CD4-positive, alpha-beta T cell (primary cell): ENCODE results near the gene FGD1. TPM values are rescaled to one million over a fixed set of nuclear protein-coding genes. Genes with fewer than 3 reads are reported as not detected.
A peak's percentile ranks its signal among the peaks of the same experiment; 100 is the strongest.
"Not testable (repeated sequence)": the region's sequence is repeated elsewhere in the genome, so short reads cannot be mapped to it uniquely, and the experiment has no call there.

Experiments
- ATAC-seq: fragments of 200-7000 bp; cut with Tn5 transposase; one replicate; pipeline ENCODE4 v1.10.0; 2022; ENCODE audit warnings: mild to moderate bottlenecking; ENCODE audit not compliant: poor library complexity
- CTCF ChIA-PET: fragments of 350-600 bp; sonication (Branson Sonifier 250); formaldehyde crosslinking; loops from one replicate; lab custom pipeline; 2021; ENCODE audit warnings: antibody characterized with exemption, inconsistent platforms; lab: Charles Lee
- POLR2A ChIA-PET: fragments of 350-600 bp; sonication (Branson Sonifier 250); formaldehyde crosslinking; loops from one replicate; lab custom pipeline; 2021; ENCODE audit warnings: antibody characterized with exemption, inconsistent platforms; lab: Charles Lee
- DNase-seq, 14 experiments: peaks; one replicate each; pipeline ENCODE4 v3.0.0-alpha.2; 2013 to 2020; ENCODE audit warnings: mixed read lengths in 2 of 14
- H3K27ac ChIP-seq, 2 donors: one replicate each; pipeline versions ENCODE4 v1.5.1 to v1.7.0; 2013; ENCODE audit warnings: low read length in 2 of 2, low read depth in 1 of 2, mild to moderate bottlenecking in 1 of 2
- H3K27me3 ChIP-seq, 2 experiments: 1 replicate in 1 of 2; 2 replicates in 1 of 2; pipeline versions ENCODE4 v1.6.1 to v1.7.0; 2013; ENCODE audit warnings: low read length in 2 of 2, control low read depth in 1 of 2, mild to moderate bottlenecking in 1 of 2, moderate library complexity in 1 of 2; ENCODE audit not compliant: insufficient read depth in 2 of 2, control insufficient read depth in 1 of 2
- H3K36me3 ChIP-seq: one replicate; pipeline ENCODE4 v1.6.1; 2013; ENCODE audit warnings: low read length, control low read depth; ENCODE audit not compliant: insufficient read depth
- H3K4me1 ChIP-seq: one replicate; pipeline ENCODE4 v1.6.1; 2013; ENCODE audit warnings: low read length, control low read depth; ENCODE audit not compliant: insufficient read depth
- H3K4me3 ChIP-seq: one replicate; pipeline ENCODE4 v1.5.1; 2013; ENCODE audit warnings: mild to moderate bottlenecking, low read length, moderate library complexity
- H3K9me3 ChIP-seq, 2 experiments: 1 replicate in 1 of 2; 2 replicates in 1 of 2; pipeline versions ENCODE4 v1.6.1 to v1.7.0; 2013; ENCODE audit warnings: low read length in 2 of 2, mild to moderate bottlenecking in 2 of 2, control low read depth in 1 of 2, moderate library complexity in 1 of 2; ENCODE audit not compliant: control insufficient read depth in 1 of 2, insufficient read depth in 1 of 2
- H3K27ac Mint-ChIP-seq: one replicate; pipeline ENCODE4 v1.8.0; 2020; ENCODE audit warnings: mixed read lengths
- H3K27me3 Mint-ChIP-seq: one replicate; pipeline ENCODE4 v1.8.0; 2021; ENCODE audit warnings: mixed read lengths
- H3K36me3 Mint-ChIP-seq: one replicate; pipeline ENCODE4 v1.8.0; 2021; ENCODE audit warnings: low read depth, mixed read lengths
- H3K4me1 Mint-ChIP-seq: one replicate; pipeline ENCODE4 v1.8.0; 2021; ENCODE audit warnings: low read depth, mixed read lengths
- H3K4me3 Mint-ChIP-seq: one replicate; pipeline ENCODE4 v1.8.0; 2020; ENCODE audit warnings: mild to moderate bottlenecking, mixed read lengths
- H3K9me3 Mint-ChIP-seq: one replicate; pipeline ENCODE4 v1.8.0; 2020; ENCODE audit warnings: mixed read lengths
- intact Hi-C, 2 experiments: fragments of 100-400 bp; cut with DNase I in 1 of 2; cut with micrococcal nuclease in 1 of 2; formaldehyde crosslinking; loops; one replicate each; pipeline versions ENCODE4 v1.15.1 to v1.9.0; 2023 to 2025; cut with DNase I, micrococcal nuclease
- polyA plus RNA-seq, 2 donors: library from polyadenylated mRNA; unstranded; fragments of 120-200 nt; gene quantifications; one replicate each; pipeline ENCODE4 v1.2.1, GENCODE V29; 2013
- total RNA-seq, 174 experiments: library from RNA in 2 of 174; stranded (reverse) in 2 of 174; gene quantifications; one replicate each; pipeline ENCODE4 v1.2.3 and lab custom pipeline; 2021 to 2026
- TF ChIP-seq, protein P1 (sequence below): fragments of 200-600 bp; IDR thresholded peaks from one replicate; pipeline ENCODE4 v1.8.0; 2022; ENCODE audit warnings: antibody characterized with exemption, mild to moderate bottlenecking

Gene FGD1
- under 1 TPM in 1 of 2 experiments, not detected in 1; 0.06 TPM for total RNA-seq
- 1.5 TPM for polyA plus RNA-seq (2013, experiment 1 of 2)
- polyA plus RNA-seq (2013, experiment 2 of 2), result 1.6 TPM
- total RNA-seq (lab: John Stamatoyannopoulos, UW), result 0 to 0.95 (median 0.09) reads per million in 172 experiments

- H3K27ac Mint-ChIP-seq, result no peak within 1 kb of the TSS
- H3K36me3 Mint-ChIP-seq, result no peaks in the 10 kb centered on the region
- H3K4me3 Mint-ChIP-seq, result peak within 1 kb of the TSS; percentile 80
- no peaks in the 10 kb centered on the region for H3K36me3 ChIP-seq
- H3K27me3 ChIP-seq, result peaks cover 0 to 2% of the 10 kb centered on the region in 2 experiments
- ChIA-PET POLR2A (no interaction called here), CTCF (interaction anchor here (0.5 kb wide), 1 partner anchor 64 kb away, joined by 4 read pairs; no protein-coding TSS in a partner anchor)
- H3K4me3 ChIP-seq, result peak within 1 kb of the TSS; percentile 49
- no peaks in the 10 kb centered on the region for H3K9me3 Mint-ChIP-seq
- TF ChIP-seq, protein P1, sequence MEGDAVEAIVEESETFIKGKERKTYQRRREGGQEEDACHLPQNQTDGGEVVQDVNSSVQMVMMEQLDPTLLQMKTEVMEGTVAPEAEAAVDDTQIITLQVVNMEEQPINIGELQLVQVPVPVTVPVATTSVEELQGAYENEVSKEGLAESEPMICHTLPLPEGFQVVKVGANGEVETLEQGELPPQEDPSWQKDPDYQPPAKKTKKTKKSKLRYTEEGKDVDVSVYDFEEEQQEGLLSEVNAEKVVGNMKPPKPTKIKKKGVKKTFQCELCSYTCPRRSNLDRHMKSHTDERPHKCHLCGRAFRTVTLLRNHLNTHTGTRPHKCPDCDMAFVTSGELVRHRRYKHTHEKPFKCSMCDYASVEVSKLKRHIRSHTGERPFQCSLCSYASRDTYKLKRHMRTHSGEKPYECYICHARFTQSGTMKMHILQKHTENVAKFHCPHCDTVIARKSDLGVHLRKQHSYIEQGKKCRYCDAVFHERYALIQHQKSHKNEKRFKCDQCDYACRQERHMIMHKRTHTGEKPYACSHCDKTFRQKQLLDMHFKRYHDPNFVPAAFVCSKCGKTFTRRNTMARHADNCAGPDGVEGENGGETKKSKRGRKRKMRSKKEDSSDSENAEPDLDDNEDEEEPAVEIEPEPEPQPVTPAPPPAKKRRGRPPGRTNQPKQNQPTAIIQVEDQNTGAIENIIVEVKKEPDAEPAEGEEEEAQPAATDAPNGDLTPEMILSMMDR, result no peak
- peaks cover 7% of the 10 kb centered on the region for H3K4me1 ChIP-seq
- H3K9me3 ChIP-seq, result no peaks in the 10 kb centered on the region
- no peak within 1 kb of the TSS for H3K27ac ChIP-seq
- no peaks in the 10 kb centered on the region for H3K4me1 Mint-ChIP-seq
- ATAC-seq, result peak; percentile 55
- peak in 13 of 14 experiments; percentile 2 to 66 (median 26) for DNase-seq
- H3K27me3 Mint-ChIP-seq, result peaks cover 28% of the 10 kb centered on the region
- intact Hi-C loops, result no loop called here
Measured at GRCh38 chrX:54495814-54496516, at the start of gene FGD1. TSS of gene FGD1 (minus strand) at chrX:54496234. CDS start at chrX:54495432, 802 bp downstream.

- not testable (repeated sequence) for H3K9me3 ChIP-seq, H3K4me1 Mint-ChIP-seq
Measured at GRCh38 chrX:54542239-54542638, 46.2 kb upstream of the FGD1 start.

GRCh38 chrX:54540289-54540688 is 44.3 kb upstream of the FGD1 start:
- intact Hi-C loops, result no loop called here
- CTCF ChIA-PET, result no interaction called here
- H3K27ac Mint-ChIP-seq, result no peak overlapping the region
- no peaks in the 10 kb centered on the region for H3K9me3 Mint-ChIP-seq
- peaks cover 75% of the 10 kb centered on the region for H3K36me3 Mint-ChIP-seq
- TF ChIP-seq, protein P1, result no peak
- Histone ChIP-seq H3K4me1 (no peaks in the 10 kb centered on the region), H3K9me3 (no peaks in the 10 kb centered on the region), H3K27ac (no peak overlapping the region), H3K27me3 (no peaks in the 10 kb centered on the region), H3K36me3 (peaks cover 61% of the 10 kb centered on the region), H3K4me3 (no peak overlapping the region)
- ATAC-seq, result no peak
- H3K4me1 Mint-ChIP-seq, result no peaks in the 10 kb centered on the region
- POLR2A ChIA-PET, result no interaction called here
- H3K27me3 Mint-ChIP-seq, result no peaks in the 10 kb centered on the region
- no peak overlapping the region for H3K4me3 Mint-ChIP-seq
- DNase-seq, result no peak

More at GRCh38 chrX:54542239-54542638, 46.2 kb upstream of the FGD1 start:
- H3K4me1 ChIP-seq, H3K27ac Mint-ChIP-seq, ATAC-seq, POLR2A ChIA-PET, H3K27me3 ChIP-seq, CTCF ChIA-PET, DNase-seq, H3K9me3 Mint-ChIP-seq, H3K27me3 Mint-ChIP-seq, H3K4me3 ChIP-seq, H3K4me3 Mint-ChIP-seq, H3K27ac ChIP-seq, intact Hi-C loops: not testable (repeated sequence)
- H3K36me3 ChIP-seq, result peaks cover 66% of the 10 kb centered on the region
- peaks cover 76% of the 10 kb centered on the region for H3K36me3 Mint-ChIP-seq
